OCI-LY3 (cell line): Measurements from ENCODE around the gene MRRF.

Experiments used
- EZH2phosphoT487 ChIP-seq: fragments of 200-600 bp; shearing (Covaris generic); IDR thresholded peaks from 2 replicates; pipeline ENCODE4 v1.6.1; 2018; ENCODE audit warnings: antibody characterized with exemption, mixed run types, low read depth
- TF ChIP-seq, protein P1 (sequence below): fragments of 200-600, 300-600 bp; sonication (generic); IDR thresholded peaks from 2 replicates; pipeline ENCODE4 v1.5.1; 2014; ENCODE audit warnings: antibody characterized with exemption, low read length, low read depth

DNA sequence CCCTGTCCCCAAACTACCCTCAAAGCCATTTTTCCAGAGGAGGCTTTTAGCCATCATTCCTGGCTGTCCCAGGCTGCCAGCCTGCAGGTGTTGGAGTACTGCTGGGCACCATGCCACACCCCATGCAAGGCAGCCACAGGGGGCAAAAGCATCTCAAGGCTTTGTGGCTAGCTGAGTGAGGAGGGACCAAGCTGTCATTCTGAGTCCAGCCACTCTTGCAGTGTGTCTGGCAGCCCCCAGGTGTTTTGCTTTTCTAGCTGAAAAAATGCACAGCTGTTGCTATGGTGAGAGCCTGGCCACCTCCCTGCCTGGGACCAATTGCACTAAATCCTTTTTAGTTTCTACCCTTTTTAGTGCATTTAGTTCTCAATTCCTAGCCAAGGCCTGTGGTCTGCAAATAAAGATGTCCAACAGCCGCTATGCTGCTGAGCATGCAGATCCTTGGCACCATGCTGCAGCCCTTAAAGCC lies 55.8 kb downstream of the MRRF start:
- TF ChIP-seq EZH2phosphoT487, result no peak
- TF ChIP-seq, protein P1, sequence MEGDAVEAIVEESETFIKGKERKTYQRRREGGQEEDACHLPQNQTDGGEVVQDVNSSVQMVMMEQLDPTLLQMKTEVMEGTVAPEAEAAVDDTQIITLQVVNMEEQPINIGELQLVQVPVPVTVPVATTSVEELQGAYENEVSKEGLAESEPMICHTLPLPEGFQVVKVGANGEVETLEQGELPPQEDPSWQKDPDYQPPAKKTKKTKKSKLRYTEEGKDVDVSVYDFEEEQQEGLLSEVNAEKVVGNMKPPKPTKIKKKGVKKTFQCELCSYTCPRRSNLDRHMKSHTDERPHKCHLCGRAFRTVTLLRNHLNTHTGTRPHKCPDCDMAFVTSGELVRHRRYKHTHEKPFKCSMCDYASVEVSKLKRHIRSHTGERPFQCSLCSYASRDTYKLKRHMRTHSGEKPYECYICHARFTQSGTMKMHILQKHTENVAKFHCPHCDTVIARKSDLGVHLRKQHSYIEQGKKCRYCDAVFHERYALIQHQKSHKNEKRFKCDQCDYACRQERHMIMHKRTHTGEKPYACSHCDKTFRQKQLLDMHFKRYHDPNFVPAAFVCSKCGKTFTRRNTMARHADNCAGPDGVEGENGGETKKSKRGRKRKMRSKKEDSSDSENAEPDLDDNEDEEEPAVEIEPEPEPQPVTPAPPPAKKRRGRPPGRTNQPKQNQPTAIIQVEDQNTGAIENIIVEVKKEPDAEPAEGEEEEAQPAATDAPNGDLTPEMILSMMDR, result no peak
